Prostate gland (tissue), 2 donors: ENCODE measurements around the gene ADGRL3.

Experiments used
- POLR2A ChIP-seq: fragments of 450-650 bp; IDR thresholded peaks from one replicate; pipeline ENCODE4 v1.6.1; 2016; ENCODE audit warnings: antibody characterized with exemption, mild to moderate bottlenecking
- POLR2AphosphoS5 ChIP-seq: sonication (generic); formaldehyde crosslinking; IDR thresholded peaks from one replicate; pipeline ENCODE4 v1.6.1; 2017; ENCODE audit warnings: antibody characterized with exemption
- TF ChIP-seq, protein P1 (sequence below), 4 experiments: fragments of 200-600 bp in 2 of 4; fragments of 450-650 bp in 2 of 4; sonication (generic) in 2 of 4; IDR thresholded peaks; 1 replicate in 3 of 4; 2 replicates in 1 of 4; pipeline ENCODE4 v1.5.1; 2016 to 2019; ENCODE audit warnings: antibody characterized with exemption in 4 of 4, mild to moderate bottlenecking in 2 of 4, moderate library complexity in 2 of 4

DNA sequence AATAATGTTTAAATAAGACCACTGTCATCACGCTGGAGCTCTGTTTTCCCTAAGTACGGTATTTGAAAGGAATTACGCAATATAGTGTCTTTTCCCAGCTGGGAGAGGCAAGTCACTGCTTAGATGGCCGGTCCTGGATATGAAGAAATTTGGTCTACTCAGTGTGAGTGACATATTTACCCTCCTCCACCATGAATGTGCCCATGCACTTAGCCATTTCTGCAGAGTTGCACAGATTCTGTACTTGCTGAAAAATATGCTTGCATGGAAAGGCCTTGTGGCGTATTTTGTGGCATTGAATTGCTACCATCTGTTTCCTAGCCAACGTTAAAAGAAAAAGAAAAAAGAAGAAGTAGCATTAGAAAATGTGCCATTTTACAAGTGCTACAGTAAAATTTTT lies 73.1 kb downstream of the ADGRL3 start:
- TF ChIP-seq, protein P1, sequence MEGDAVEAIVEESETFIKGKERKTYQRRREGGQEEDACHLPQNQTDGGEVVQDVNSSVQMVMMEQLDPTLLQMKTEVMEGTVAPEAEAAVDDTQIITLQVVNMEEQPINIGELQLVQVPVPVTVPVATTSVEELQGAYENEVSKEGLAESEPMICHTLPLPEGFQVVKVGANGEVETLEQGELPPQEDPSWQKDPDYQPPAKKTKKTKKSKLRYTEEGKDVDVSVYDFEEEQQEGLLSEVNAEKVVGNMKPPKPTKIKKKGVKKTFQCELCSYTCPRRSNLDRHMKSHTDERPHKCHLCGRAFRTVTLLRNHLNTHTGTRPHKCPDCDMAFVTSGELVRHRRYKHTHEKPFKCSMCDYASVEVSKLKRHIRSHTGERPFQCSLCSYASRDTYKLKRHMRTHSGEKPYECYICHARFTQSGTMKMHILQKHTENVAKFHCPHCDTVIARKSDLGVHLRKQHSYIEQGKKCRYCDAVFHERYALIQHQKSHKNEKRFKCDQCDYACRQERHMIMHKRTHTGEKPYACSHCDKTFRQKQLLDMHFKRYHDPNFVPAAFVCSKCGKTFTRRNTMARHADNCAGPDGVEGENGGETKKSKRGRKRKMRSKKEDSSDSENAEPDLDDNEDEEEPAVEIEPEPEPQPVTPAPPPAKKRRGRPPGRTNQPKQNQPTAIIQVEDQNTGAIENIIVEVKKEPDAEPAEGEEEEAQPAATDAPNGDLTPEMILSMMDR (IDR thresholded peaks at IDR 0.05) = no peak
- TF ChIP-seq POLR2AphosphoS5 = no peak
- no peak for TF ChIP-seq POLR2A
